Epithelial cell of proximal tubule (primary cell): ENCODE results near the gene NDUFB2. TPM values are rescaled to one million over a fixed set of nuclear protein-coding genes. Genes with fewer than 3 reads are reported as not detected.
"Not testable (repeated sequence)": the region's sequence is repeated elsewhere in the genome, so short reads cannot be mapped to it uniquely, and the experiment has no call there.

Experiments
- DNase-seq: peaks from one replicate; pipeline ENCODE4 v3.0.0-alpha.2; 2011; ENCODE audit warnings: low read depth
- H3K4me3 ChIP-seq: 2 replicates; pipeline ENCODE4 v1.5.1; 2011; ENCODE audit warnings: low read depth, mild to moderate bottlenecking, low read length
- CTCF ChIP-seq: conservative IDR thresholded peaks from 2 replicates; pipeline ENCODE4 v1.5.1; 2012; ENCODE audit warnings: low read depth, mild to moderate bottlenecking, low read length
- total RNA-seq: library from RNA; depleted of rRNA; stranded (reverse); fragments of >200 nt; gene quantifications from 2 replicates; pipeline ENCODE4 v1.2.3, GENCODE V29; 2015

Gene NDUFB2
- total RNA-seq, 1 donor from 2014 or later = 531 TPM

GRCh38 chr7:140654661-140655060 is 41.8 kb upstream of the NDUFB2 start:
- no peak for DNase-seq
- TF ChIP-seq CTCF = no peak
- H3K4me3 ChIP-seq = no peak overlapping the region

GRCh38 chr7:140655511-140656408 is 40.7 kb upstream of the NDUFB2 start:
- DNase-seq = no peak
- H3K4me3 ChIP-seq = no peak overlapping the region
- TF ChIP-seq CTCF = no peak

- DNase-seq = no peak
- H3K4me3 ChIP-seq = peak overlapping the region; percentile 35
- TF ChIP-seq CTCF = no peak
These were observed 39.7 kb upstream of the NDUFB2 start for GRCh38 chr7:140656548-140657515.

GRCh38 chr7:140657891-140658290 is 38.6 kb upstream of the NDUFB2 start:
- no peak overlapping the region for H3K4me3 ChIP-seq
- DNase-seq = no peak
- TF ChIP-seq CTCF = no peak

- no peak overlapping the region for H3K4me3 ChIP-seq
- no peak for DNase-seq
- TF ChIP-seq CTCF = no peak
These were observed 36.7 kb upstream of the NDUFB2 start for GRCh38 chr7:140659856-140660255.

- TF ChIP-seq CTCF = peak; percentile 54
- H3K4me3 ChIP-seq = no peak overlapping the region
- DNase-seq = no peak
These were observed 35.4 kb upstream of the NDUFB2 start for GRCh38 chr7:140661124-140661523.

- DNase-seq, H3K4me3 ChIP-seq: not testable (repeated sequence)
These were observed 33.6 kb upstream of the NDUFB2 start for GRCh38 chr7:140662938-140663337.
